ENCODE results near the gene DDX39B.

DDX39B gene

DNA sequence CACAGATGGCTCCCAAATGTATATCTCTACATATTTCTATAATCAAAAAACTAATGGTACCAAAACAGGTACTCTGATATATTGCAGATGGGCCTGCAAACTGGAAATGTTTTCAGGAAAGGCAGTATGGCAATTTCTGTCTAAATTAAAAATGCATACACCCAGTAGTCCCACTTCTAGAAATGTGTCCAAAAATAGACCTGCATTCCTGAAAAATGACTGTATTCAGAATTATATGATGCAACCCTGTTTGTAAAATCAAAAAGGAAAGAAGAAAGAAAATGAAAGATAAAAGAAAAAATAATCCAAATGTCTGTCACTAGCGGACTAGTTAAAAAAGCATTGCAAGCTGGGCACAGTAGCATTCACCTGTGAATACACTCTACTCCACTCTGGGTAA is 56.7 kb downstream of the DDX39B start:
- Histone ChIP-seq H3K4me1 (ENCODE audit: control insufficient read depth, insufficient read depth, low read length) (no peaks in the 10 kb centered on the region), H3K27me3 (ENCODE audit: control insufficient read depth, insufficient read depth, low read length, poor library complexity, severe bottlenecking) (no peaks in the 10 kb centered on the region), H3K4me3 (ENCODE audit: insufficient read depth, low read depth, low read length) (no peak overlapping the region), H3K27ac (ENCODE audit: insufficient read depth, low read depth, low read length, poor library complexity, severe bottlenecking) (no peak overlapping the region), H3K9me3 (ENCODE audit: control insufficient read depth, low read length) (no peaks in the 10 kb centered on the region), H3K36me3 (ENCODE audit: control insufficient read depth, insufficient read depth, low read length) (no peaks in the 10 kb centered on the region)
- 92 to 93% methylated on average over 1 of the region's 1 CpG for WGBS, 2 experiments

DNA sequence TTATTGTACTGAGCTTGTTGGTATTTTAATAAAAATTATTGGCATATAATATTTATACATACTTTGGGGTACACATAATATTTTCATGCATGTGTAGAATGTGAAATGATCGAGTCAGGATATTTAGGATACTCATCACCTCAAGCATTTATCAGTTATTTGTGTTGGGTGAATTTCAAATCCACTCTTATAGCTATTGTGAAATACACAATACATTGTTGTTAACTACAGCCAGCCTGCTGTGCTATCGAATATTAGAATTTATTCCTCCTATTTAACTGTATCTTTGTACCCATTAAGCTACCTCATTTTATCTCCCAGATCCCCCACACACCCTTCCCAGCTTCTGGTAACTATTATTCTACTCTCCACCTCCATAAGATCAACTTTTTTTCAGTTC is 58.4 kb downstream of the DDX39B start:
- no peaks in the 10 kb centered on the region for H3K27me3 ChIP-seq (ENCODE audit: control insufficient read depth, insufficient read depth, low read length, poor library complexity, severe bottlenecking)
- H3K9me3 ChIP-seq (ENCODE audit: control insufficient read depth, low read length): no peaks in the 10 kb centered on the region
- no peaks in the 10 kb centered on the region for H3K36me3 ChIP-seq (ENCODE audit: control insufficient read depth, insufficient read depth, low read length)
- H3K4me3 ChIP-seq (ENCODE audit: insufficient read depth, low read depth, low read length): no peak overlapping the region
- 89 to 96% methylated on average over 1 of the region's 2 CpGs for WGBS, 2 experiments
- no peaks in the 10 kb centered on the region for H3K4me1 ChIP-seq (ENCODE audit: control insufficient read depth, insufficient read depth, low read length)
- H3K27ac ChIP-seq (ENCODE audit: insufficient read depth, low read depth, low read length, poor library complexity, severe bottlenecking): no peak overlapping the region

DNA sequence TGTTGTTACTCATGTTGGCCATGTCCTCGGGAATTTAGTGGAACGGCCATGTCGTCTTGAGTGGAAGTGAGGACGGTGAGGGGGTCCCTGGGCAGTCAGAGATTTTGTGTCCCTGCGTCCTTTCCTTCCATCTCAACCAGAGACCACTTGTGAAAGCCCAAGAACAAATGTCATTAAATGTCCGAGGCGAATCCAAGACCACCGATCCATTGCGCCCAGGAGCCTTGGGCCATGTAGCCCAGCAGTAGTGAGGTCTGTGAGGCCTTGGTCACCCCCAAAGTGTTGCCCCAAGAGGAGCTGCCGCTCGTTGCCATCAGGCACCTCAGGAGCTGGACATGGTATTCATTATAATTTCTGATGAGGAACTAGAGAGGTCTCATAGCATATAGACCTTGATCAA is 61.2 kb downstream of the DDX39B start:
- Histone ChIP-seq H3K4me3 (ENCODE audit: insufficient read depth, low read depth, low read length) (no peak overlapping the region), H3K36me3 (ENCODE audit: control insufficient read depth, insufficient read depth, low read length) (no peaks in the 10 kb centered on the region)
- 86% methylated on average over 11 of the region's 11 CpGs for WGBS, 2 experiments

More for the DNA sequence above, 61.2 kb downstream of the DDX39B start:
- Histone ChIP-seq H3K9me3 (ENCODE audit: control insufficient read depth, low read length) (no peaks in the 10 kb centered on the region), H3K27me3 (ENCODE audit: control insufficient read depth, insufficient read depth, low read length, poor library complexity, severe bottlenecking) (no peaks in the 10 kb centered on the region), H3K4me1 (ENCODE audit: control insufficient read depth, insufficient read depth, low read length) (no peaks in the 10 kb centered on the region), H3K27ac (ENCODE audit: insufficient read depth, low read depth, low read length, poor library complexity, severe bottlenecking) (no peak overlapping the region)
